NT2/D1 (cell line): ENCODE data around the gene ZNF618.

ENCODE experiments used
- DNase-seq: peaks from one replicate; pipeline ENCODE4 v3.0.0-alpha.2; 2011; ENCODE audit warnings: low read depth, low spot score
- H3K27me3 ChIP-seq: 2 replicates; pipeline ENCODE4 v1.6.0; 2011; ENCODE audit warnings: mild to moderate bottlenecking; ENCODE audit not compliant: insufficient read length, insufficient read depth
- H3K36me3 ChIP-seq: 2 replicates; pipeline ENCODE4 v1.6.1; 2011; ENCODE audit warnings: mild to moderate bottlenecking, low read length, mixed read lengths; ENCODE audit not compliant: insufficient read depth, insufficient read length
- H3K4me1 ChIP-seq: 2 replicates; pipeline ENCODE4 v1.5.1; 2011; ENCODE audit not compliant: insufficient read depth, insufficient read length
- H3K4me3 ChIP-seq: 2 replicates; pipeline ENCODE4 v1.5.1; 2011; ENCODE audit warnings: low read depth; ENCODE audit not compliant: insufficient read length
- H3K9ac ChIP-seq: 2 replicates; pipeline ENCODE4 v1.6.0; 2011; ENCODE audit warnings: low read depth; ENCODE audit not compliant: insufficient read length
- H3K9me3 ChIP-seq: 2 replicates; pipeline ENCODE4 v1.5.1; 2011; ENCODE audit warnings: mild to moderate bottlenecking, low read length; ENCODE audit not compliant: insufficient read depth
- SUZ12 ChIP-seq: IDR thresholded peaks from 2 replicates; pipeline ENCODE4 v1.6.1; 2011; ENCODE audit not compliant: insufficient read length, insufficient read depth; ENCODE audit errors: extremely low read depth
- YY1 ChIP-seq: IDR thresholded peaks from 2 replicates; pipeline ENCODE4 v1.6.1; 2011; ENCODE audit not compliant: insufficient read length, insufficient read depth
- ZNF274 ChIP-seq: IDR thresholded peaks from 2 replicates; pipeline ENCODE4 v1.6.1; 2011; ENCODE audit warnings: mild to moderate bottlenecking, low read depth, low read length

Gene ZNF618

DNA sequence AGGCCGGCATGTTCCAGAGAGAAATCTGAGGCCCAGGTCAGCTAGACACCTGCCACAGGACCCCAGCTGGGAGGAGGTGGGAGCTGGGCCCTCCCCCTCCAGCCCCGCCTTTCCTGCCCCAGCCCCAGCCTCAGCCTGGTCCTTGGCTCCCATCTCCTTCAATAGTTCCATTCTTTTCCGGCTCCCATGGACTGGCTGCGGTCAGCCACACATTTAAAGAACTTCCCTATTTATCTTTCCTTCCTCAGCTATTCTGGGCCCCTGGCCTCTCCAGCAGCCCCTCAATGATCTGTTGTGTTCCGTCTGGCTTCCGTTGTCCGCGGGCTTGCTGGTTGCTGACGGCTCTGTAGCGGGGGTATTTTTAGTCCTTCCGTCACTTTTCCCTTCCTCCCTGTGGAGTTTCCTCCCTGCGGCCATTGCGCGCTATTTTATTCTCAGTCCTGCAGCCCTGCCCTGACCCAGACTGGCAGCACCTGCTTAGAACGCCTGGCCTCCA, 128.2 kb downstream of the ZNF618 start:
- no peak for DNase-seq
- TF ChIP-seq YY1 (no peak), SUZ12 (no peak), ZNF274 (no peak)
- peaks cover 37% of the 10 kb centered on the region for H3K36me3 ChIP-seq
- no peaks in the 10 kb centered on the region for H3K9me3 ChIP-seq
- no peak overlapping the region for H3K4me3 ChIP-seq
- H3K4me1 ChIP-seq, result peaks cover 8% of the 10 kb centered on the region
- H3K27me3 ChIP-seq, result no peaks in the 10 kb centered on the region
- H3K9ac ChIP-seq, result no peak overlapping the region

DNA sequence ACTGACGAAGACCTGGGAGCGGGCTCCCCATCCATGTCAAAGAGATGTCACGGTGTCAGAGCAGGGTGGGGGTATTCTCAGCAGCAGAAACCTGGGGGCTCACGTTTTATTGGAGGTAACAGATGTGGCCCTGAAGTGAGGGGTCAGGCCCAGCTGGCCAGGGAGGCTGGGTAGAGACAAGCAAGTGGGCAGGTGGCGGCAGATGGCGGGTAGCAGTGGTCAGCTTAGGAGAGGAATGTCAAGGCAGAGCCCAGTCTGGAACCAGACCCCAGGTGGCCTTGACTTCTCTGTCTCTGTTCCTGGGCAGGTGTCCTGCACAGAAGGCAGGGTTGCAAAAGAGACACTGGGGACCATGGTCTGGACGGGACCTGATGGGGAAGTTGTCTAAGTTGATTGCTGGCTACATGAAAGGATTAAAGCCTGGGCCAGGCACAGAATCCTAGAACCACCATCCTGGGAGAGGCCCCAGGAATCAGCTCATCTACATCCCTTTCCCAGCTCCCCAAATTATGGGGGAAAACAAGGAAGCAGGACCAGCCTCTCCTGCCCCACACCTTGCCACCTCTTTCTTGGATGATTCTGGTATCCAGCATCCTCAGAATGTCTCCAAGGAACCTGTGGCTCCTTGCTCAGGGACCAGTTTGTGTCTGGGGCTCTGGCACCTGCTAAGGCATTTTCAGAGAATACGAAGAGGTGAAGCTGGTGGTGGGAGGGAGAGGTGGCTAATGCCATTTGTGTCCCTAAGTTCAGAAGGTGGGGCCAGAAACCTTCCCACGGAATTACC, 129.5 kb downstream of the ZNF618 start:
- Histone ChIP-seq H3K9me3 (no peaks in the 10 kb centered on the region), H3K4me3 (no peak overlapping the region), H3K36me3 (peaks cover 35% of the 10 kb centered on the region), H3K4me1 (peaks cover 8% of the 10 kb centered on the region), H3K27me3 (no peaks in the 10 kb centered on the region), H3K9ac (no peak overlapping the region)
- DNase-seq, result no peak
- TF ChIP-seq YY1, result no peak
- TF ChIP-seq ZNF274, result no peak
- no peak for TF ChIP-seq SUZ12

DNA sequence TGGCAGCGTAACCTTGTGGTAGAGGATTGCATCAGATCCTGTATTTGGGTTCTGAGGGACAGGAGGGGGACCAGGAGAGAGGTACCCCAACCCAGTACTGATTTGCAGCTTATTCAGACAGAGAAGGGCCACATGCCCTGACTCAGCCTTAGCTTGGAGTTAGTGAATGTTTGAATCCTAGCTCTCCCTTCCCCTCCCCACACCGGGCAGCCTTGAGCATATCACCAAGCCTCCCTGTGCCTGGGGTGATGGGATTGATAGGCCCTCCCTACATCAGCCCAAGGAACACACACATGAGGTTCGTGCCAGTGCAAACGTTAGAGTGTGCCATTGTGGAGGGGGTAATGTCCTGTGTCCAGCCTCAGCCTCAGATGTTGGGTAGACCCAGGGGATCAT, 130.0 kb downstream of the ZNF618 start:
- H3K9ac ChIP-seq, result no peak overlapping the region
- TF ChIP-seq SUZ12 (no peak), ZNF274 (no peak), YY1 (no peak)

GRCh38 chr9:114006931-114007691, 131.0 kb downstream of the ZNF618 start:
- Histone ChIP-seq H3K36me3 (peaks cover 34% of the 10 kb centered on the region), H3K4me1 (peaks cover 9% of the 10 kb centered on the region), H3K9ac (no peak overlapping the region), H3K9me3 (no peaks in the 10 kb centered on the region), H3K27me3 (no peaks in the 10 kb centered on the region), H3K4me3 (no peak overlapping the region)
- TF ChIP-seq ZNF274 (no peak), SUZ12 (no peak), YY1 (no peak)
- no peak for DNase-seq

More for the DNA sequence above, 130.0 kb downstream of the ZNF618 start:
- no peaks in the 10 kb centered on the region for H3K27me3 ChIP-seq
- DNase-seq, result no peak
- H3K4me3 ChIP-seq, result no peak overlapping the region
- no peaks in the 10 kb centered on the region for H3K9me3 ChIP-seq
- H3K36me3 ChIP-seq, result peaks cover 34% of the 10 kb centered on the region
- H3K4me1 ChIP-seq, result peaks cover 10% of the 10 kb centered on the region

GRCh38 chr9:114007991-114008666, 132.0 kb downstream of the ZNF618 start:
- no peaks in the 10 kb centered on the region for H3K9me3 ChIP-seq
- H3K4me3 ChIP-seq, result no peak overlapping the region
- H3K9ac ChIP-seq, result no peak overlapping the region
- H3K4me1 ChIP-seq, result peaks cover 2% of the 10 kb centered on the region
- H3K36me3 ChIP-seq, result peaks cover 34% of the 10 kb centered on the region
- TF ChIP-seq SUZ12 (no peak), YY1 (no peak), ZNF274 (no peak)
- DNase-seq, result no peak
- no peaks in the 10 kb centered on the region for H3K27me3 ChIP-seq

DNA sequence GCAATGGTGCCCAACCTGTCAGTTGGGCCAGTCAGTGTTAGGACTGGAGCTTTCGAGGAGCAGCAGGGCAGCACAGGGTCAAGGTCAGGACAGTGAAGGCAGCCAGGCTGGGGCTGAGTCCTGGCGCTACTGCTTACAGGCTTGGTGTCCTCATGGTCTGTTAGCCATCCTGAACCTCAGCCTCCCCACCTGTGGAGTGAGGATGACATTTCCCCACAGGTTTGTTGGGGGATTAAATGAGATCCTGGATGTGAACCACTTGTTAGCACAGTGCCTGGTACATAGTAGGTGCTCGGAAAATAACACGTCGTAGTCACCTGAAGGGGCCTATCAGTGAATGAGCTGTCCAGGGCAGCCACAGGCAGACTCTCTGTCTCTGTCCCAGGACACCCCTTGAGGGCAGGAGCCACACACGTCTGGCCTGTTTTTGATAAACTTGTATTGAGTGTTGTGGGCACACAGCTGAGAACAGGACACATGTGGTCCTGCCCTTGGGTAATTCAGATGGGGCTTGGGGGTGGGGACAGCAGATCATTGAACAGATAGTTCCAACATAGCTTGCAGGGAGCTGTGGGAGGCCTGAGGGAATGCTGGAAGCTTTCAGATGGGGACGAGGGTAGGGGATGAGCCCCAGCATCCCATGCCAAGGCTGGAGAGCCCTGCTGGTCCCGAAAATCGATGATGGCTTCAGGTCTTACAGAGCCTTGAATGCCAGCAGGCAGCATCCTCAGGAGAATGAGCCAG, 132.7 kb downstream of the ZNF618 start:
- no peak overlapping the region for H3K9ac ChIP-seq
- no peak overlapping the region for H3K4me3 ChIP-seq
- DNase-seq, result no peak
- H3K4me1 ChIP-seq, result peaks cover 2% of the 10 kb centered on the region
- no peaks in the 10 kb centered on the region; the same call in 1 of the 2 replicates for H3K9me3 ChIP-seq
- TF ChIP-seq SUZ12, result no peak
- TF ChIP-seq YY1, result no peak
- TF ChIP-seq ZNF274, result no peak
- H3K36me3 ChIP-seq, result peaks cover 34% of the 10 kb centered on the region
- H3K27me3 ChIP-seq, result no peaks in the 10 kb centered on the region

DNA sequence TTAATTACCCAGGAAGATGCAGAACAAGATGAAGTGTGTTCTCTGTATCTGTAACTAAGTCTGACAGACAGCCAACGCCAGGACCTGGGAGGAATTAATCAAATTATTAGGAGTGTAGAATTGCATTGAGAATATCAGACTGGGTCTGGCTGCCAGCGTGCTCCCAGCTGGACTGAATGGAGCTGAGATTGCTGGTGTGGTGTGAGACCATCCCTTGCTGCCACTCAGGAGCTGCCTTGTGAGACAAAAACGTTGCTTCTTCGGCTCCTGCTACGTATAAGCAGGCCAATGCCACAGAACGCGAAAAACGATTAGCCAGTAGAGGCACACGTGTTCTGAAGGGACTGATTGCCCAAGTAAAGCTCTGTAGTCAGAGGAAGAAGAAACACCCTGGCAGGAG, 135.2 kb downstream of the ZNF618 start:
- TF ChIP-seq ZNF274, result no peak
- TF ChIP-seq YY1, result no peak
- no peak for TF ChIP-seq SUZ12
- Histone ChIP-seq H3K4me3 (no peak overlapping the region), H3K9ac (no peak overlapping the region), H3K36me3 (peaks cover 26% of the 10 kb centered on the region), H3K9me3 (no peaks in the 10 kb centered on the region; the same call in 1 of the 2 replicates), H3K4me1 (peaks cover 2% of the 10 kb centered on the region), H3K27me3 (no peaks in the 10 kb centered on the region)
- no peak for DNase-seq
